NCI-H2107 treated with DMSO at 0.1 percent for 48 hours (cell line): ENCODE measurements around the gene ACKR3.

ENCODE experiments used
- DNase-seq: peaks from one replicate; lab custom pipeline; 2025; ENCODE audit not compliant: unreplicated experiment; lab: John Stamatoyannopoulos, UW

Gene ACKR3

GRCh38 chr2:236628981-236629605 is 59.5 kb downstream of the ACKR3 start:
- DNase-seq = no peak

- DNase-seq = no peak
Measured at GRCh38 chr2:236629961-236630872, 60.6 kb downstream of the ACKR3 start.

- DNase-seq = no peak
Measured at GRCh38 chr2:236631281-236631855, 61.7 kb downstream of the ACKR3 start.

- no peak for DNase-seq
Measured at GRCh38 chr2:236631856-236632291, 62.2 kb downstream of the ACKR3 start.
